HG03066 (cell line): ENCODE data around the gene COPB1.

ENCODE experiments used
- ATAC-seq: cut with Tn5 transposase; IDR thresholded peaks from one replicate; pipeline ENCODE4 v1.9.1; 2021; ENCODE audit warnings: low read depth; ENCODE audit not compliant: unreplicated experiment

Gene COPB1

GRCh38 chr11:14435717-14436512 lies 63.7 kb downstream of the COPB1 start:
- ATAC-seq: no peak

- ATAC-seq: no peak
These were observed 74.0 kb downstream of the COPB1 start for GRCh38 chr11:14425621-14426020.

GRCh38 chr11:14424096-14424495 lies 75.5 kb downstream of the COPB1 start:
- no peak for ATAC-seq

GRCh38 chr11:14423633-14424032 lies 76.0 kb downstream of the COPB1 start:
- ATAC-seq: no peak

GRCh38 chr11:14422814-14423182 lies 76.8 kb downstream of the COPB1 start:
- no peak for ATAC-seq

GRCh38 chr11:14422052-14422813 lies 77.4 kb downstream of the COPB1 start:
- no peak for ATAC-seq

- ATAC-seq: no peak
These were observed 79.4 kb downstream of the COPB1 start for GRCh38 chr11:14420223-14420622.

- ATAC-seq: no peak
These were observed 80.7 kb downstream of the COPB1 start for GRCh38 chr11:14418801-14419417.

- ATAC-seq: no peak
These were observed 81.8 kb downstream of the COPB1 start for GRCh38 chr11:14417617-14418374.

GRCh38 chr11:14417186-14417585 lies 82.4 kb downstream of the COPB1 start:
- no peak for ATAC-seq

GRCh38 chr11:14414470-14415461 lies 84.8 kb downstream of the COPB1 start:
- ATAC-seq: no peak

GRCh38 chr11:14413307-14414069 lies 86.1 kb downstream of the COPB1 start:
- no peak for ATAC-seq

GRCh38 chr11:14411818-14412217 lies 87.8 kb downstream of the COPB1 start:
- no peak for ATAC-seq

GRCh38 chr11:14409891-14410290 lies 89.7 kb downstream of the COPB1 start:
- no peak for ATAC-seq

GRCh38 chr11:14408612-14409011 lies 91.0 kb downstream of the COPB1 start:
- no peak for ATAC-seq
